OCI-LY7 (cell line): ENCODE data around the gene GDF11. TPM values are rescaled to one million over a fixed set of nuclear protein-coding genes. Genes with fewer than 3 reads are reported as not detected.

Experiments used
- BruUV-seq: library from RNA; stranded (reverse); fragments of 400-500 nt; replicated peaks from 2 replicates; lab custom pipeline; 2021; lab: Mats Ljungman, UMichigan
- CTCF ChIA-PET: fragments of 300-600 bp; sonication (Branson Sonifier 250); formaldehyde crosslinking; loops from one replicate; lab custom pipeline; 2022; ENCODE audit warnings: antibody characterized with exemption; ENCODE audit not compliant: unreplicated experiment; lab: Charles Lee
- POLR2A ChIA-PET: fragments of 300-600 bp; sonication (Branson Sonifier 250); formaldehyde crosslinking; loops from one replicate; lab custom pipeline; 2022; ENCODE audit warnings: antibody characterized with exemption; lab: Charles Lee
- DNase-seq: peaks from one replicate; pipeline ENCODE4 v3.0.0-alpha.2; 2015; ENCODE audit warnings: low spot score
- H2AFZ ChIP-seq: fragments of 200-600 bp; sonication (generic), shearing (Covaris generic); 2 replicates; pipeline ENCODE4 v1.6.1; 2014; ENCODE audit warnings: mild to moderate bottlenecking, antibody characterized with exemption, low read length, moderate library complexity
- H3K27ac ChIP-seq: fragments of 200-600 bp; sonication (generic); 2 replicates; pipeline ENCODE4 v1.5.1; 2014; ENCODE audit warnings: mixed run types, low read depth, mild to moderate bottlenecking, moderate library complexity, low read length, inconsistent platforms; ENCODE audit not compliant: poor library complexity, severe bottlenecking
- H3K36me3 ChIP-seq: fragments of 200-600 bp; sonication (generic); 2 replicates; pipeline ENCODE4 v1.6.1; 2014; ENCODE audit warnings: mild to moderate bottlenecking, antibody characterized with exemption, low read length, moderate library complexity, mixed read lengths; ENCODE audit not compliant: insufficient read depth
- H3K4me1 ChIP-seq: fragments of 200-600 bp; sonication (generic); 2 replicates; pipeline ENCODE4 v1.5.1; 2014; ENCODE audit warnings: mild to moderate bottlenecking, low read length; ENCODE audit not compliant: insufficient read depth, poor library complexity, severe bottlenecking
- H3K4me2 ChIP-seq: fragments of 200-600 bp; sonication (generic); 2 replicates; pipeline ENCODE4 v1.6.1; 2014; ENCODE audit warnings: mild to moderate bottlenecking, low read length
- H3K4me3 ChIP-seq: fragments of 200-600 bp; sonication (generic); 2 replicates; pipeline ENCODE4 v1.5.1; 2014; ENCODE audit warnings: mild to moderate bottlenecking, low read depth, low read length; ENCODE audit not compliant: poor library complexity, severe bottlenecking
- H3K79me2 ChIP-seq: fragments of 200-600 bp; sonication (generic); 2 replicates; pipeline ENCODE4 v1.6.1; 2016; ENCODE audit warnings: low read depth, mild to moderate bottlenecking, low read length, moderate library complexity, mixed read lengths; ENCODE audit not compliant: insufficient read depth
- H3K9me2 ChIP-seq: fragments of 200-600 bp; sonication (generic); 2 replicates; pipeline ENCODE4 v1.6.1; 2016; ENCODE audit warnings: mild to moderate bottlenecking, low read length, mixed read lengths; ENCODE audit not compliant: insufficient read depth
- H3K9me3 ChIP-seq: fragments of 200-600 bp; sonication (generic); 2 replicates; pipeline ENCODE4 v1.6.1; 2014; ENCODE audit warnings: mild to moderate bottlenecking, mixed run types, low read length, mixed read lengths
- H4K20me1 ChIP-seq: fragments of 200-600 bp; sonication (generic); 2 replicates; pipeline ENCODE4 v1.6.1; 2014; ENCODE audit warnings: mild to moderate bottlenecking, antibody characterized with exemption, low read length, moderate library complexity, mixed read lengths; ENCODE audit not compliant: insufficient read depth
- EZH2phosphoT487 ChIP-seq: fragments of 200-600 bp; sonication (generic); IDR thresholded peaks from 2 replicates; pipeline ENCODE4 v1.6.1; 2018; ENCODE audit warnings: low read depth, borderline replicate concordance, mild to moderate bottlenecking, mixed run types, antibody characterized with exemption, low read length, moderate library complexity, mixed read lengths
- intact Hi-C: fragments of 100-400 bp; cut with micrococcal nuclease; formaldehyde crosslinking; loops from one replicate; pipeline ENCODE4 v1.10.0; 2022; ENCODE audit not compliant: unreplicated experiment
- total RNA-seq, 2 experiments: library from RNA; depleted of rRNA in 1 of 2; stranded (reverse); fragments of >200 nt in 1 of 2; shearing (Covaris generic) in 1 of 2; gene quantifications; 2 replicates each; pipeline ENCODE4 v1.2.3, GENCODE V29; 2014 to 2022
- TF ChIP-seq, protein P1 (sequence below): fragments of 200-600 bp; sonication (generic); conservative IDR thresholded peaks from 2 replicates; pipeline ENCODE4 v1.5.1; 2014; ENCODE audit warnings: mild to moderate bottlenecking, antibody characterized with exemption, low read length, moderate library complexity, mixed read lengths

The GDF11 gene
- total RNA-seq, 2 experiments from 2014 or later = 5.2 to 19.9 TPM

DNA sequence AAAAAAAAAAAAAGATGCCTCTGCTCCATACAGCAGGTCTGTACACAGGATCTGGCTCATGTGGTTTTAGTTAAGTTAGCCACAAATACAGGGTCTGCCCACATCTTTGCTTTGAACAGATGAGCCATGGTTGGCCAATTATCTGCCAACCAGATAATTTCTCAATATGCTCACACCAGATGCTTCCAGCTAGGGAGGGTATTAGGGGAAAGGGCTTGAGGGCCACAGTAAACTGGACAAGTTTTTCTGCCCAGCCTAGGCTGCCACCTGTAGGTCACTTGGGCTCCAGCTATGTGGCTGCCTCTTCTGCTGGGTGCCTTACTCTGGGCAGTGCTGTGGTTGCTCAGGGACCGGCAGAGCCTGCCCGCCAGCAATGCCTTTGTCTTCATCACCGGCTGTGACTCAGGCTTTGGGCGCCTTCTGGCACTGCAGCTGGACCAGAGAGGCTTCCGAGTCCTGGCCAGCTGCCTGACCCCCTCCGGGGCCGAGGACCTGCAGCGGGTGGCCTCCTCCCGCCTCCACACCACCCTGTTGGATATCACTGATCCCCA, 22.0 kb upstream of the GDF11 start:
- Histone ChIP-seq H3K4me1 (peaks cover 26% of the 10 kb centered on the region), H3K4me2 (no peak overlapping the region), H3K36me3 (peaks cover 64% of the 10 kb centered on the region), H3K79me2 (peaks cover 16% of the 10 kb centered on the region; the same call in 1 of the 2 replicates), H3K9me3 (no peaks in the 10 kb centered on the region), H4K20me1 (no peaks in the 10 kb centered on the region), H2AFZ (no peak overlapping the region), H3K27ac (no peak overlapping the region), H3K9me2 (no peaks in the 10 kb centered on the region), H3K4me3 (no peak overlapping the region)
- POLR2A ChIA-PET = no interaction called here
- intact Hi-C loops = loop anchor here (1.0 kb wide), 1 partner anchor 62 kb away; no protein-coding TSS in a partner anchor
- BruUV-seq = no TSS peak
- TF ChIP-seq EZH2phosphoT487 = no peak
- TF ChIP-seq, protein P1, sequence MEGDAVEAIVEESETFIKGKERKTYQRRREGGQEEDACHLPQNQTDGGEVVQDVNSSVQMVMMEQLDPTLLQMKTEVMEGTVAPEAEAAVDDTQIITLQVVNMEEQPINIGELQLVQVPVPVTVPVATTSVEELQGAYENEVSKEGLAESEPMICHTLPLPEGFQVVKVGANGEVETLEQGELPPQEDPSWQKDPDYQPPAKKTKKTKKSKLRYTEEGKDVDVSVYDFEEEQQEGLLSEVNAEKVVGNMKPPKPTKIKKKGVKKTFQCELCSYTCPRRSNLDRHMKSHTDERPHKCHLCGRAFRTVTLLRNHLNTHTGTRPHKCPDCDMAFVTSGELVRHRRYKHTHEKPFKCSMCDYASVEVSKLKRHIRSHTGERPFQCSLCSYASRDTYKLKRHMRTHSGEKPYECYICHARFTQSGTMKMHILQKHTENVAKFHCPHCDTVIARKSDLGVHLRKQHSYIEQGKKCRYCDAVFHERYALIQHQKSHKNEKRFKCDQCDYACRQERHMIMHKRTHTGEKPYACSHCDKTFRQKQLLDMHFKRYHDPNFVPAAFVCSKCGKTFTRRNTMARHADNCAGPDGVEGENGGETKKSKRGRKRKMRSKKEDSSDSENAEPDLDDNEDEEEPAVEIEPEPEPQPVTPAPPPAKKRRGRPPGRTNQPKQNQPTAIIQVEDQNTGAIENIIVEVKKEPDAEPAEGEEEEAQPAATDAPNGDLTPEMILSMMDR = peak; percentile 44; the same call in 1 of the 2 replicates
- no peak for DNase-seq
- CTCF ChIA-PET = interaction anchor here (1.0 to 1.1 kb wide), 2 partner anchors 16 to 48 kb away, joined by 3 read pairs; no protein-coding TSS in a partner anchor

DNA sequence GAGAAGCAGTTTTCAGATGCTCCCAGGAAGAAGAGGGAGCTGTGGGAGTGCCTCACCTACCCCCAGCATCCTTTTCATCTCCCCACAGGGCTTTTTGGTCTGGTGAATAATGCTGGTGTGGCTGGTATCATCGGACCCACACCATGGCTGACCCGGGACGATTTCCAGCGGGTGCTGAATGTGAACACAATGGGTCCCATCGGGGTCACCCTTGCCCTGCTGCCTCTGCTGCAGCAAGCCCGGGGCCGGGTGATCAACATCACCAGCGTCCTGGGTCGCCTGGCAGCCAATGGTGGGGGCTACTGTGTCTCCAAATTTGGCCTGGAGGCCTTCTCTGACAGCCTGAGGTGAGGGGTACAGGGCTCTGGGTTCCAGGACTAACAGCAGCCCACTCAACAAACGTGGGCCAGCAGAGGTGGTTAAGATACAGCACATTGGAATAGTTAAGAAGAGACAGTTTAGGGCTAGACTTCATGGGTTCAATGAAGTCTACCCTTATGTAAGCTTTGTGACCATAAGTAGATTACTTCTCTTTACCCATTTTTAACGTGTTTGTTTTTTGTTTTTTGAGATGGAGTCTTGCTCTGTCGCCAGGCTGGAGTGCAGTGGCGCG, 21.2 kb upstream of the GDF11 start:
- Histone ChIP-seq H3K27ac (no peak overlapping the region), H3K79me2 (peaks cover 14% of the 10 kb centered on the region; the same call in 1 of the 2 replicates), H2AFZ (no peak overlapping the region), H3K36me3 (peaks cover 68% of the 10 kb centered on the region), H3K4me2 (no peak overlapping the region), H3K4me3 (no peak overlapping the region), H3K4me1 (peaks cover 26% of the 10 kb centered on the region), H4K20me1 (no peaks in the 10 kb centered on the region), H3K9me3 (no peaks in the 10 kb centered on the region), H3K9me2 (no peaks in the 10 kb centered on the region)
- intact Hi-C loops = loop anchor here (1.0 kb wide), 1 partner anchor 62 kb away; no protein-coding TSS in a partner anchor
- no TSS peak for BruUV-seq
- ChIA-PET POLR2A (no interaction called here), CTCF (interaction anchor here (1.0 to 1.1 kb wide), 2 partner anchors 16 to 49 kb away, joined by 3 read pairs; no protein-coding TSS in a partner anchor)
- DNase-seq = no peak
- TF ChIP-seq, protein P1 = no peak
- no peak for TF ChIP-seq EZH2phosphoT487

DNA sequence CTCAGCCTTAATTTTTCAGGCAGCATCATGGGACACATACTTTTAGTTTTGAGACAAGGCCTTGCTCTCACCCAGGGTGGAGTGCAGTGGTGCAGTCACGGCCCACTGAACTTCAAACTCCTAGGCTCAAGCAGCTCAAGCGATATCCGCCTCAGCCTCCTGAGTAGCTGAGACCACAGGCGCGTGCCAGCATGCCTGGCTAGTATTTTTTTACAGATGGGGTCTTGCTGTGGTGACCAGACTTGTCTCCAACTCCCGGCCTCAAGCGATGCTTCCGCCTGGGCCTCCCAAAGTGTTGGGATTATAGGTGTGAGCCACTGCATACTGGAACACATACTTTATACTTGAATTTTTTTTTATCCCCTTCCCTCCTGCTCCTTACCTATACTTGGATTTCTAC, 20.0 kb upstream of the GDF11 start:
- no peak for TF ChIP-seq EZH2phosphoT487
- TF ChIP-seq, protein P1 = no peak
- Histone ChIP-seq H3K9me3 (no peaks in the 10 kb centered on the region), H3K4me2 (no peak overlapping the region), H3K27ac (no peak overlapping the region), H2AFZ (no peak overlapping the region), H3K4me3 (no peak overlapping the region), H4K20me1 (no peaks in the 10 kb centered on the region), H3K9me2 (no peaks in the 10 kb centered on the region), H3K4me1 (peaks cover 26% of the 10 kb centered on the region), H3K79me2 (peaks cover 7% of the 10 kb centered on the region; the same call in 1 of the 2 replicates), H3K36me3 (peaks cover 74% of the 10 kb centered on the region)
- POLR2A ChIA-PET = no interaction called here
- CTCF ChIA-PET = interaction anchor here (0.7 kb wide), 1 partner anchor 15 kb away, joined by 3 read pairs; no protein-coding TSS in a partner anchor
- intact Hi-C loops = no loop called here
- BruUV-seq = no TSS peak
- DNase-seq = no peak
